Common myeloid progenitor, CD34-positive (primary cell): ENCODE measurements around the gene GNG2.

Experiments used
- CTCF ChIA-PET: fragments of 350-600 bp; sonication (Branson Sonifier 250); formaldehyde crosslinking; loops from one replicate; lab custom pipeline; 2021; ENCODE audit warnings: antibody characterized with exemption; lab: Charles Lee
- POLR2A ChIA-PET: fragments of 350-600 bp; sonication (Branson Sonifier 250); formaldehyde crosslinking; loops from one replicate; lab custom pipeline; 2021; ENCODE audit warnings: antibody characterized with exemption; lab: Charles Lee
- DNase-seq, 3 donors: peaks; one replicate each; pipeline versions ENCODE4 v3.0.0 to v3.0.0-alpha.2; 2013
- H3K27ac ChIP-seq, 2 experiments: 1 replicate in 1 of 2; 2 replicates in 1 of 2; pipeline ENCODE4 v1.7.0; 2013; ENCODE audit warnings: inconsistent platforms in 2 of 2, low read length in 2 of 2, mild to moderate bottlenecking in 2 of 2, low read depth in 1 of 2, moderate library complexity in 1 of 2; ENCODE audit not compliant: severe bottlenecking in 2 of 2, insufficient read depth in 1 of 2, poor library complexity in 1 of 2
- H3K27me3 ChIP-seq, 5 experiments: replicated peaks in 2 of 5; 1 replicate in 3 of 5; 2 replicates in 2 of 5; pipeline versions ENCODE4 v1.6.1 to v1.7.0; 2013; ENCODE audit warnings: low read length in 4 of 5, mild to moderate bottlenecking in 2 of 5, moderate library complexity in 2 of 5, inconsistent platforms in 1 of 5; ENCODE audit not compliant: insufficient read depth in 5 of 5, control insufficient read depth in 4 of 5
- H3K36me3 ChIP-seq, 4 experiments: 1 replicate in 2 of 4; 2 replicates in 2 of 4; pipeline versions ENCODE4 v1.6.1 to v1.7.0; 2013; ENCODE audit warnings: low read length in 3 of 4, control low read depth in 1 of 4, mild to moderate bottlenecking in 1 of 4; ENCODE audit not compliant: control insufficient read depth in 4 of 4, insufficient read depth in 4 of 4
- H3K4me1 ChIP-seq, 4 experiments: 1 replicate in 3 of 4; 2 replicates in 1 of 4; pipeline versions ENCODE4 v1.6.1 to v1.7.1; 2013; ENCODE audit warnings: low read length in 3 of 4, mild to moderate bottlenecking in 3 of 4, control low read depth in 1 of 4, inconsistent platforms in 1 of 4, moderate library complexity in 1 of 4; ENCODE audit not compliant: control insufficient read depth in 4 of 4, insufficient read depth in 4 of 4; ENCODE audit errors: control extremely low read depth in 1 of 4
- H3K4me3 ChIP-seq, 7 experiments: 1 replicate in 4 of 7; 2 replicates in 3 of 7; pipeline versions ENCODE4 v1.5.1 to v1.7.0; 2013; ENCODE audit warnings: mild to moderate bottlenecking in 7 of 7, low read length in 6 of 7, moderate library complexity in 6 of 7, inconsistent platforms in 2 of 7, low read depth in 2 of 7, control low read depth in 1 of 7; ENCODE audit not compliant: insufficient read depth in 4 of 7, control insufficient read depth in 1 of 7; ENCODE audit errors: extremely low read depth in 1 of 7
- H3K9me3 ChIP-seq, 5 experiments: 1 replicate in 4 of 5; 2 replicates in 1 of 5; pipeline versions ENCODE4 v1.6.1 to v1.7.1; 2013; ENCODE audit warnings: low read length in 4 of 5, mild to moderate bottlenecking in 2 of 5, inconsistent platforms in 1 of 5, low read depth in 1 of 5, moderate library complexity in 1 of 5; ENCODE audit not compliant: control insufficient read depth in 4 of 5, insufficient read depth in 2 of 5; ENCODE audit errors: control extremely low read depth in 1 of 5
- WGBS: methylation state at CpG from one replicate; pipeline ENCODE4 v1.1.5; 2013; ENCODE audit not compliant: insufficient coverage; 5-methylcytosine and 5-hydroxymethylcytosine counted together

GNG2 gene

GRCh38 chr14:51928568-51928967 lies 68.2 kb downstream of the GNG2 start:
- Histone ChIP-seq H3K27me3 (no peaks in the 10 kb centered on the region), H3K27ac (no peak overlapping the region), H3K4me1 (peaks cover 0 to 9% (median 4%) of the 10 kb centered on the region in 4 experiments), H3K36me3 (no peaks in the 10 kb centered on the region), H3K9me3 (no peaks in the 10 kb centered on the region), H3K4me3 (no peak overlapping the region)
- POLR2A ChIA-PET = no interaction called here
- WGBS = 100% methylated on average over 2 of the region's 10 CpGs
- CTCF ChIA-PET = interaction anchor here (0.9 to 1.0 kb wide), 2 partner anchors 10 to 33 kb away, joined by 3 read pairs; no protein-coding TSS in a partner anchor
- DNase-seq = no peak

DNA sequence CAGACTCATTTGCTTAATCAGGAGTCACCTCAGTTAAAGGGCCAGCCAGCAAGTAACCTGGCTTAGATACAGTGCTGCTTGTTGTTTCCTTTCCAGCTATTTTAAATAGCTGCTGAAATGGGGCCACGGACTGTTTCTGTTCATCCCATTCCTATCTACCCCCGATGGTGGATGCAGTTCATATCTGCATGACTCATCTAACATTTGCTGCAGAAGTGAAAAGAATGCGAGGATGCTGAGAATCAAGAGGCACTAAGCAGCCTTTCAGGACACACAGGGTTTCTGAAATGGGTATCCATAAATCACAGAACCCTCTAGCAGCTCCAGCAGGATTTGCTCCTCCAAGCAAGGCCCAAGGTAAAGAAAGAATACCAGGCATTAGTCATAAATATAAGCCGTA lies 68.8 kb downstream of the GNG2 start:
- CTCF ChIA-PET = interaction anchor here (1.0 kb wide), 1 partner anchor 10 kb away, joined by 3 read pairs; no protein-coding TSS in a partner anchor
- 94% methylated on average over 3 of the region's 4 CpGs for WGBS
- H3K4me1 ChIP-seq = peaks cover 0 to 8% (median 4%) of the 10 kb centered on the region in 4 experiments

GRCh38 chr14:51929910-51930682 lies 69.7 kb downstream of the GNG2 start:
- 96% methylated on average over 6 of the region's 8 CpGs for WGBS
- DNase-seq = no peak
- H3K9me3 ChIP-seq = no peaks in the 10 kb centered on the region
- no peak overlapping the region for H3K4me3 ChIP-seq
- CTCF ChIA-PET = interaction anchor here (0.7 to 1.2 kb wide), 3 partner anchors 17 to 40 kb away, joined by 3 read pairs; no protein-coding TSS in a partner anchor
- H3K27me3 ChIP-seq = no peaks in the 10 kb centered on the region
- peaks cover 0 to 6% (median 1%) of the 10 kb centered on the region in 4 experiments for H3K4me1 ChIP-seq
- no peak overlapping the region for H3K27ac ChIP-seq
- H3K36me3 ChIP-seq = no peaks in the 10 kb centered on the region
- POLR2A ChIA-PET = interaction anchor here (0.6 kb wide), 1 partner anchor 37 kb away, joined by 3 read pairs; no protein-coding TSS in a partner anchor

More for the DNA sequence above, 68.8 kb downstream of the GNG2 start:
- Histone ChIP-seq H3K27me3 (no peaks in the 10 kb centered on the region), H3K36me3 (no peaks in the 10 kb centered on the region), H3K4me3 (no peak overlapping the region), H3K9me3 (no peaks in the 10 kb centered on the region), H3K27ac (no peak overlapping the region)
- POLR2A ChIA-PET = no interaction called here
- no peak for DNase-seq

- Histone ChIP-seq H3K27me3 (no peaks in the 10 kb centered on the region), H3K4me1 (peaks cover 0 to 6% (median 1%) of the 10 kb centered on the region in 4 experiments), H3K27ac (no peak overlapping the region), H3K9me3 (no peaks in the 10 kb centered on the region), H3K4me3 (no peak overlapping the region), H3K36me3 (no peaks in the 10 kb centered on the region)
- CTCF ChIA-PET = no interaction called here
- POLR2A ChIA-PET = no interaction called here
- WGBS = 100% methylated on average over 2 of the region's 2 CpGs
- no peak for DNase-seq
Observed at GRCh38 chr14:51931308-51931707, 70.9 kb downstream of the GNG2 start.

- CTCF ChIA-PET = interaction anchor here (1.2 kb wide), 1 partner anchor 18 kb away, joined by 3 read pairs; no protein-coding TSS in a partner anchor
- H3K4me1 ChIP-seq = peaks cover 0 to 6% (median 1%) of the 10 kb centered on the region in 4 experiments
- WGBS = 12% methylated on average over 3 of the region's 3 CpGs
Observed at GRCh38 chr14:51933191-51933590, 72.8 kb downstream of the GNG2 start.

DNA sequence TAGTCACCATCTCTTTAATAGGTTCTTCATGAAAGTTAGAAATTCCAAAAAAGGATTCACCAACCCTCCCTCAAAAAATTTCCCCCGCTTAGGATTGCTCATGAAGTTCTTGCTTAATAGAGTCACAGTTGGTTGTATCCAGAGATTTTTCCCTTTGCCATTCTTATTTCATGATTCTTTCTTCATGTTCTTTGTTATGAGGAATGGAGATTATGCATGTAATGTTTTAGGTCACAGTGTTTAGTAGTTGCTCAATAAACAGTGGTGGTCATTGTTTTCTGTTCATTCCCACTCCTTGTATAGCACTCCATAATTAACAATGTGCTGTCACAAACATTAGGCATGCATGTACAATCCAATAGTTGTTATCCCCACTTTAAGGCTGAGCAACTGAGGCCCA lies 77.7 kb downstream of the GNG2 start:
- no peak overlapping the region for H3K27ac ChIP-seq
- POLR2A ChIA-PET = no interaction called here
- no peaks in the 10 kb centered on the region for H3K9me3 ChIP-seq
- no peak for DNase-seq
- H3K27me3 ChIP-seq = no peaks in the 10 kb centered on the region
- H3K4me1 ChIP-seq = peaks cover 0 to 2% (median under 1%) of the 10 kb centered on the region in 4 experiments
- no CpG with 5 or more reads among the region's 1 CpG for WGBS
- no peaks in the 10 kb centered on the region for H3K36me3 ChIP-seq
- CTCF ChIA-PET = interaction anchor here (1.2 kb wide), 1 partner anchor 9 kb away, joined by 3 read pairs; no protein-coding TSS in a partner anchor
- no peak overlapping the region for H3K4me3 ChIP-seq

More at GRCh38 chr14:51933191-51933590, 72.8 kb downstream of the GNG2 start:
- Histone ChIP-seq H3K36me3 (no peaks in the 10 kb centered on the region), H3K27me3 (no peaks in the 10 kb centered on the region), H3K27ac (no peak overlapping the region), H3K4me3 (no peak overlapping the region), H3K9me3 (no peaks in the 10 kb centered on the region)
- POLR2A ChIA-PET = interaction anchor here (1.1 kb wide), 1 partner anchor 45 kb away, joined by 4 read pairs; no protein-coding TSS in a partner anchor
- peak in 2 of 3 donors; percentile 7 to 26 for DNase-seq

DNA sequence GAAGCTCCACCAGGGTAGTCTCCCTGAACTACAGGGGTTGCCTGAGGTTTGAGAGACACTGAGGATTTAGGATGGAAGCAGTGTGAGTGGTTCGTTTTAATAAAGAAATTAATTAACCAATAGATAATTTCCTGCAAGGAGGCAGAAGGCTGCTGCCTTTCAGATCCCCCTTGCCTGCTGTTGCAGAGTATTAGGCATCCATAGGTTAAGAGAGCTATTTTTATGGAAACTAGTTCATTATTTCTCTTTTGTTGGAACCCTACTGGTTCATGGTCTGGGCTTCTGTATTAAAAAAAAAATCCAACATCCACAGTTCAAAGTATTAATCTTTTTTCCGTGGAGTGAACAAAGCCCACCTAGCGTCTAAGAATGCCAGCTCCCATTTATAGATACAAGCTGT lies 78.4 kb downstream of the GNG2 start:
- ChIA-PET POLR2A (no interaction called here), CTCF (interaction anchor here (1.2 kb wide), 1 partner anchor 10 kb away, joined by 3 read pairs; no protein-coding TSS in a partner anchor)
- Histone ChIP-seq H3K27ac (no peak overlapping the region), H3K4me3 (no peak overlapping the region), H3K9me3 (no peaks in the 10 kb centered on the region), H3K36me3 (no peaks in the 10 kb centered on the region), H3K4me1 (no peaks in the 10 kb centered on the region), H3K27me3 (no peaks in the 10 kb centered on the region)
- no peak for DNase-seq
- WGBS = 42% methylated on average over 2 of the region's 3 CpGs
